ENCODE measurements around the gene MPDZ. TPM values are rescaled to one million over a fixed set of nuclear protein-coding genes. Genes with fewer than 3 reads are reported as not detected.

MPDZ gene
- total and polyA plus RNA-seq, 2 of the 13 experiments (the other 11 are each of a cell fraction or from before 2014, with no cell fraction given) = 12.4 to 14.7 TPM

DNA sequence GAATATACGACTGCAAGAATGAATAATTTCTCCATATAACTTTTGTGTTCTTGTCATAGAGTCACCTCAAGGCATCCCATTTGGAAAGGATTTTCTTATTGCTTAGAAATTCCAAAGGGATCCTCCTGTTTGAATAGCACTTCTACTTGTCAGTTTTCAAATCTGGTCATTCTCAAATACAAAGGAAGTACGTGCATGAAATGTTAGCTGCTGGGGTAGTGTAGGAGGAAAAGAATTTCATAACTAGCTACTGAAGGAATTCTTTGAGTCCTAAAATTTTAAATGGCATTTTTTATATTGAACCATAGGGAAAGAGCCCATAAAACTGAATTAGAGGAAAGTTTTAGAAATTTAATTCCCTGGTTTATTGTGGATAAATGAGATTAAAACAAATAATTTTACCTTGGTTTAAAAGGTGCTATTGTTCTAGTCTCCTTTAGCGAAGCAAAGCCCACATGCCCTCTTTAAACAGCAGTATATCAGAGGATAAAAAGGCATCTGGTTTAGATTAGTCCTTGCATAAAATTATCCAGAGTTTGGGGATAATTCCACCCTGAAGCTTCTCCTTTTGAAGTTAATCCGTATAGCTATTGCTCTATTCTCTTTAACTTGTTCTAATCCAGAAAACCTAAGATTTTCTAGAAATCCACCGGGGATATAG lies 2.0 kb upstream of the MPDZ start (continued):
- TF ChIP-seq, protein P1, sequence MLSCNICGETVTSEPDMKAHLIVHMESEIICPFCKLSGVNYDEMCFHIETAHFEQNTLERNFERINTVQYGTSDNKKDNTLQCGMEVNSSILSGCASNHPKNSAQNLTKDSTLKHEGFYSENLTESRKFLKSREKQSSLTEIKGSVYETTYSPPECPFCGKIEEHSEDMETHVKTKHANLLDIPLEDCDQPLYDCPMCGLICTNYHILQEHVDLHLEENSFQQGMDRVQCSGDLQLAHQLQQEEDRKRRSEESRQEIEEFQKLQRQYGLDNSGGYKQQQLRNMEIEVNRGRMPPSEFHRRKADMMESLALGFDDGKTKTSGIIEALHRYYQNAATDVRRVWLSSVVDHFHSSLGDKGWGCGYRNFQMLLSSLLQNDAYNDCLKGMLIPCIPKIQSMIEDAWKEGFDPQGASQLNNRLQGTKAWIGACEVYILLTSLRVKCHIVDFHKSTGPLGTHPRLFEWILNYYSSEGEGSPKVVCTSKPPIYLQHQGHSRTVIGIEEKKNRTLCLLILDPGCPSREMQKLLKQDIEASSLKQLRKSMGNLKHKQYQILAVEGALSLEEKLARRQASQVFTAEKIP (CRISPR knock-in tag; IDR thresholded peaks at IDR 0.05; ENCODE audit: borderline replicate concordance) = no peak
- no peak for TF ChIP-seq ZBTB42 (CRISPR knock-in tag; IDR thresholded peaks at IDR 0.05)

DNA sequence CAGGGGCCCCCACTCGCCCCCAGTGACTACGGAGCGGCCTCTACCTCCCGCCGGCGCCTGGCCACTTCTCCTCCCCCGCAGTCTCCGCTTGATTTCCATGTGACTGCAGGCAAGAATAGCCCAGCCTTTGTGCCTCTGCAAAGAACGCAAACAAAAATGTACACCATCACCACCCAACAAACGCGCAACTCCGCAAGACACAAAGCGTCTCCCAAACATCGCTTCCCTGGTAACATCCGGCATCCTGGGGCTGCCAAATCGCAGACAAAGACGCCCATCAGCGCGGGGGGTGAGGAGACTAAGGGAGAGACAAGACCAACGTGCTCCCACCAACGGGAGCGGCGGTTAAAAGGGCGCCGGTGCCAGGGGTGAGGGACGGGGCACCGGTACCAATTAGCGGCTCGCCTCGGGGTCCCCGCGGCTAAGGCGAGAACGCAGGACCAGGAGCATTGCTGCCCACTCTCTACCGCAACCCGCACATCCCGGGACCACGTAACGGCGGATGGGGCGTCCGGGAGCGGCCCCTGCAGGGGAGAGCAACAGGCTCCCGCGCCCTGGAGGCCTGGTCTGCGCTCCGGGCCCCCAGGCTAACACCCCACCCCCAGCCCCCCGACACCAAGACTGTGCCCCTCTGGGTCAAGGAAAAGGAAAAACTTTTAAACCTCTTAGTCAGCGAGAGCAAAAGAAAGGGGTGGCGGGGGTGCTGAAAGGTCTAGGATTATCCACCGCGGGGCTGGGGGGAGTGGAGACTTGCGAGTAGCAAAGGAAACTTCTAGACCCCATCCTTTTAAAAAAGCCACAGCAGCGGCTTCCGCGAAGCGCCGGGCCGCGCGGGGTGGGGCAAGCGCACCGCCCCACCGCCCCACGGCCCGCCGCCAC lies 885 bp downstream of the MPDZ start:
- FAIRE-seq (no peak), ATAC-seq (peak; percentile 87), DNase-seq (ENCODE audit: low spot score) (peak; percentile 37)
- Histone ChIP-seq H3K4me3 (replicated peaks in 1 of 3; ENCODE audit: insufficient read depth in 1 of 3, low read depth in 2 of 3, low read length in 3 of 3) (peak overlapping the region; percentile 71 to 91 (median 81)), H3K4me2 (ENCODE audit: low read depth, low read length) (peak overlapping the region; percentile 83), H3K9me3 (ENCODE audit: low read length) (no peaks in the 10 kb centered on the region), H3K36me3 (replicated peaks in 1 of 2; ENCODE audit: control insufficient read depth in 1 of 2, insufficient read depth in 2 of 2, low read length in 2 of 2) (no peaks in the 10 kb centered on the region), H2AFZ (ENCODE audit: low read length) (no peak overlapping the region), H4K20me1 (ENCODE audit: insufficient read depth, low read length) (no peaks in the 10 kb centered on the region), H3K9ac (ENCODE audit: insufficient read depth, low read depth, low read length) (peak overlapping the region; percentile 70), H3K27ac (ENCODE audit: extremely low read length, insufficient read depth, low read length) (peak overlapping the region; percentile 56), H3K79me2 (ENCODE audit: insufficient read depth, low read length) (peaks cover 4% of the 10 kb centered on the region), H3K4me1 (ENCODE audit: insufficient read depth, low read length) (peaks cover 19% of the 10 kb centered on the region), H3K27me3 (ENCODE audit: control insufficient read depth in 1 of 2, insufficient read depth in 2 of 2, low read length in 2 of 2) (no peaks in the 10 kb centered on the region)
- WGBS (ENCODE audit: low lambda C conversion rate) = 2% methylated on average over 40 of the region's 67 CpGs
- CTCF ChIA-PET (ENCODE audit: low intra/inter-chr PET ratio, low total read pairs) = no interaction called here
- intact Hi-C loops (cut with micrococcal nuclease; ENCODE audit: unreplicated experiment) = no loop called here
- in situ Hi-C loops (cut with HindIII; ENCODE audit: extremely low pct_ligation_motif_present, low pct_unique_long_range_greater_than_20kb) = no loop called here
- POLR2A ChIA-PET = no interaction called here
- no TSS peak for BruUV-seq (replicated peaks)
- 0 out of 2 replicates have a peak, but pooled peaks have one; percentile 71 for TF ChIP-seq SMYD3 (CRISPR knock-in tag; IDR thresholded peaks at IDR 0.05)
- TF ChIP-seq, protein P2, sequence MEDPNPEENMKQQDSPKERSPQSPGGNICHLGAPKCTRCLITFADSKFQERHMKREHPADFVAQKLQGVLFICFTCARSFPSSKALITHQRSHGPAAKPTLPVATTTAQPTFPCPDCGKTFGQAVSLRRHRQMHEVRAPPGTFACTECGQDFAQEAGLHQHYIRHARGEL (CRISPR knock-in tag; IDR thresholded peaks at IDR 0.05) = no peak
- TF ChIP-seq, protein P3, sequence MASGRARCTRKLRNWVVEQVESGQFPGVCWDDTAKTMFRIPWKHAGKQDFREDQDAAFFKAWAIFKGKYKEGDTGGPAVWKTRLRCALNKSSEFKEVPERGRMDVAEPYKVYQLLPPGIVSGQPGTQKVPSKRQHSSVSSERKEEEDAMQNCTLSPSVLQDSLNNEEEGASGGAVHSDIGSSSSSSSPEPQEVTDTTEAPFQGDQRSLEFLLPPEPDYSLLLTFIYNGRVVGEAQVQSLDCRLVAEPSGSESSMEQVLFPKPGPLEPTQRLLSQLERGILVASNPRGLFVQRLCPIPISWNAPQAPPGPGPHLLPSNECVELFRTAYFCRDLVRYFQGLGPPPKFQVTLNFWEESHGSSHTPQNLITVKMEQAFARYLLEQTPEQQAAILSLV (CRISPR knock-in tag; IDR thresholded peaks at IDR 0.05; ENCODE audit: borderline replicate concordance) = no peak
- TF ChIP-seq JDP2 (CRISPR knock-in tag; IDR thresholded peaks at IDR 0.05; ENCODE audit: borderline replicate concordance) = no peak
- no peak for TF ChIP-seq BRD4 (CRISPR knock-in tag; IDR thresholded peaks at IDR 0.05)
- TF ChIP-seq MED13 (CRISPR knock-in tag; IDR thresholded peaks at IDR 0.05) = no peak
- TF ChIP-seq SALL1 (CRISPR knock-in tag; IDR thresholded peaks at IDR 0.05) = peak; percentile 35; the same call in 1 of the 2 replicates
- TF ChIP-seq, protein P4, sequence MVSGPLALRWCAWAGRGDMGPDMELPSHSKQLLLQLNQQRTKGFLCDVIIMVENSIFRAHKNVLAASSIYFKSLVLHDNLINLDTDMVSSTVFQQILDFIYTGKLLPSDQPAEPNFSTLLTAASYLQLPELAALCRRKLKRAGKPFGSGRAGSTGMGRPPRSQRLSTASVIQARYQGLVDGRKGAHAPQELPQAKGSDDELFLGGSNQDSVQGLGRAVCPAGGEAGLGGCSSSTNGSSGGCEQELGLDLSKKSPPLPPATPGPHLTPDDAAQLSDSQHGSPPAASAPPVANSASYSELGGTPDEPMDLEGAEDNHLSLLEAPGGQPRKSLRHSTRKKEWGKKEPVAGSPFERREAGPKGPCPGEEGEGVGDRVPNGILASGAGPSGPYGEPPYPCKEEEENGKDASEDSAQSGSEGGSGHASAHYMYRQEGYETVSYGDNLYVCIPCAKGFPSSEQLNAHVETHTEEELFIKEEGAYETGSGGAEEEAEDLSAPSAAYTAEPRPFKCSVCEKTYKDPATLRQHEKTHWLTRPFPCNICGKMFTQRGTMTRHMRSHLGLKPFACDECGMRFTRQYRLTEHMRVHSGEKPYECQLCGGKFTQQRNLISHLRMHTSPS (CRISPR knock-in tag; IDR thresholded peaks at IDR 0.05; ENCODE audit: low read depth) = no peak
- TF ChIP-seq ZNF335 (CRISPR knock-in tag; IDR thresholded peaks at IDR 0.05) = no peak
- TF ChIP-seq, protein P5, sequence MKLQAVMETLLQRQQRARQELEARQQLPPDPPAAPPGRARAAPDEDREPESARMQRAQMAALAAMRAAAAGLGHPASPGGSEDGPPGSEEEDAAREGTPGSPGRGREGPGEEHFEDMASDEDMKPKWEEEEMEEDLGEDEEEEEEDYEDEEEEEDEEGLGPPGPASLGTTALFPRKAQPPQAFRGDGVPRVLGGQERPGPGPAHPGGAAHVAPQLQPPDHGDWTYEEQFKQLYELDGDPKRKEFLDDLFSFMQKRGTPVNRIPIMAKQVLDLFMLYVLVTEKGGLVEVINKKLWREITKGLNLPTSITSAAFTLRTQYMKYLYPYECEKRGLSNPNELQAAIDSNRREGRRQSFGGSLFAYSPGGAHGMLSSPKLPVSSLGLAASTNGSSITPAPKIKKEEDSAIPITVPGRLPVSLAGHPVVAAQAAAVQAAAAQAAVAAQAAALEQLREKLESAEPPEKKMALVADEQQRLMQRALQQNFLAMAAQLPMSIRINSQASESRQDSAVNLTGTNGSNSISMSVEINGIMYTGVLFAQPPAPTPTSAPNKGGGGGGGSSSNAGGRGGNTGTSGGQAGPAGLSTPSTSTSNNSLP (IDR thresholded peaks at IDR 0.05; ENCODE audit: low read depth, low read length) = no peak
- TF ChIP-seq, protein P6, sequence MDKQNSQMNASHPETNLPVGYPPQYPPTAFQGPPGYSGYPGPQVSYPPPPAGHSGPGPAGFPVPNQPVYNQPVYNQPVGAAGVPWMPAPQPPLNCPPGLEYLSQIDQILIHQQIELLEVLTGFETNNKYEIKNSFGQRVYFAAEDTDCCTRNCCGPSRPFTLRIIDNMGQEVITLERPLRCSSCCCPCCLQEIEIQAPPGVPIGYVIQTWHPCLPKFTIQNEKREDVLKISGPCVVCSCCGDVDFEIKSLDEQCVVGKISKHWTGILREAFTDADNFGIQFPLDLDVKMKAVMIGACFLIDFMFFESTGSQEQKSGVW (CRISPR knock-in tag; IDR thresholded peaks at IDR 0.05; ENCODE audit: borderline replicate concordance) = no peak
